Hepatocyte (in vitro differentiated cells): ENCODE results near the gene PACSIN2.

ENCODE experiments used
- EZH2 ChIP-seq: fragments of 200-600 bp; sonication (generic); IDR thresholded peaks from 2 replicates; pipeline ENCODE4 v1.6.1; 2016; ENCODE audit warnings: antibody characterized with exemption, mild to moderate bottlenecking, borderline replicate concordance
- EZH2phosphoT487 ChIP-seq: fragments of 200-600 bp; sonication (generic); IDR thresholded peaks from one replicate; pipeline ENCODE4 v1.6.1; 2018; ENCODE audit warnings: antibody characterized with exemption, mild to moderate bottlenecking, low read depth, moderate library complexity; ENCODE audit not compliant: unreplicated experiment, severe bottlenecking
- TF ChIP-seq, protein P1 (sequence below): fragments of 200-600 bp; sonication (generic); IDR thresholded peaks from 2 replicates; pipeline ENCODE4 v1.5.1; 2016; ENCODE audit warnings: antibody characterized with exemption, mild to moderate bottlenecking; ENCODE audit not compliant: poor library complexity

DNA sequence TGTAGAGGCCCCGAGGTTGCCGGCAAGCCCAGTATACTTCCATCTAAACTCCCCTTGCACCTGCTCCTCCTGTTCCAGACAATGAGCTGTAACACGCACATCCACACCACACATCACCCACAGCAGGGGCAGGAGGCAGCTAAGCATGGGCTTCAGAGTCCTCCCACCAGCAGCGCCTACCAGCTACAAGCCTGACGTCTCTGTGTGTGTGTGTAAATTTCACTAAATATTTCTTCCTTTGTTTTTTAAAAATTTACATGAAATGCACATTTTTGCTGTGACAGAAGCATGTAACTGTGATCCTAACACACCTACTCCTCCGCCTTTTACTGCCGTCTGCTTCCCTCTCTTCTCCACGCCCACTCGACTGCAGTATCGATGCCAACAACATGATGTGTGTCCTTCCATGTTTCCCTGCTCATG lies 29.4 kb upstream of the PACSIN2 start:
- TF ChIP-seq, protein P1, sequence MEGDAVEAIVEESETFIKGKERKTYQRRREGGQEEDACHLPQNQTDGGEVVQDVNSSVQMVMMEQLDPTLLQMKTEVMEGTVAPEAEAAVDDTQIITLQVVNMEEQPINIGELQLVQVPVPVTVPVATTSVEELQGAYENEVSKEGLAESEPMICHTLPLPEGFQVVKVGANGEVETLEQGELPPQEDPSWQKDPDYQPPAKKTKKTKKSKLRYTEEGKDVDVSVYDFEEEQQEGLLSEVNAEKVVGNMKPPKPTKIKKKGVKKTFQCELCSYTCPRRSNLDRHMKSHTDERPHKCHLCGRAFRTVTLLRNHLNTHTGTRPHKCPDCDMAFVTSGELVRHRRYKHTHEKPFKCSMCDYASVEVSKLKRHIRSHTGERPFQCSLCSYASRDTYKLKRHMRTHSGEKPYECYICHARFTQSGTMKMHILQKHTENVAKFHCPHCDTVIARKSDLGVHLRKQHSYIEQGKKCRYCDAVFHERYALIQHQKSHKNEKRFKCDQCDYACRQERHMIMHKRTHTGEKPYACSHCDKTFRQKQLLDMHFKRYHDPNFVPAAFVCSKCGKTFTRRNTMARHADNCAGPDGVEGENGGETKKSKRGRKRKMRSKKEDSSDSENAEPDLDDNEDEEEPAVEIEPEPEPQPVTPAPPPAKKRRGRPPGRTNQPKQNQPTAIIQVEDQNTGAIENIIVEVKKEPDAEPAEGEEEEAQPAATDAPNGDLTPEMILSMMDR = no peak
- TF ChIP-seq EZH2 (no peak), EZH2phosphoT487 (no peak)
